AG04450 (cell line): ENCODE measurements around the gene ST8SIA2. TPM values are rescaled to one million over a fixed set of nuclear protein-coding genes. Genes with fewer than 3 reads are reported as not detected.

ENCODE experiments used
- CTCF ChIA-PET: fragments of 300-600, 350-600 bp; formaldehyde crosslinking; extraction: SDS; loops from one replicate; lab custom pipeline; 2022; ENCODE audit warnings: antibody characterized with exemption, inconsistent platforms; lab: Charles Lee
- POLR2A ChIA-PET: fragments of 350-600 bp; formaldehyde crosslinking; extraction: SDS; loops from one replicate; lab custom pipeline; 2021; ENCODE audit warnings: antibody characterized with exemption, inconsistent platforms; lab: Yijun Ruan, JAX
- DNase-seq: peaks from one replicate; pipeline ENCODE4 v3.0.0-alpha.2; 2011; ENCODE audit warnings: low read depth, low spot score
- H3K27ac ChIP-seq: one replicate; pipeline ENCODE4 v1.5.1; 2012; ENCODE audit warnings: low read depth, low read length, control low read depth
- H3K27me3 ChIP-seq: one replicate; pipeline ENCODE4 v1.6.0; 2012; ENCODE audit warnings: low read length; ENCODE audit not compliant: control insufficient read depth, insufficient read depth
- H3K4me3 ChIP-seq: 2 replicates; pipeline ENCODE4 v1.5.1; 2011; ENCODE audit warnings: mild to moderate bottlenecking, low read depth, low read length, control low read depth
- H3K9me3 ChIP-seq: 2 replicates; pipeline ENCODE4 v1.5.1; 2012; ENCODE audit warnings: low read length; ENCODE audit not compliant: control insufficient read depth, insufficient read depth
- CTCF ChIP-seq: IDR thresholded peaks from 2 replicates; pipeline ENCODE4 v1.5.1; 2011; ENCODE audit warnings: low read depth, low read length, control low read depth, inconsistent platforms
- polyA plus RNA-seq: library from polyadenylated mRNA; depleted of rRNA; stranded (reverse); fragments of >200 nt; gene quantifications from 2 replicates; pipeline ENCODE4 v1.2.3, GENCODE V29; 2011

The ST8SIA2 gene
- polyA plus RNA-seq, 1 experiment, result 0.21 TPM

- Histone ChIP-seq H3K4me3 (no peak overlapping the region), H3K27ac (no peak overlapping the region)
- CTCF ChIA-PET, result interaction anchor here (0.6 to 0.9 kb wide), 2 partner anchors 9 to 285 kb away, joined by 3 read pairs; no protein-coding TSS in a partner anchor
Measured at GRCh38 chr15:92430069-92430440, 36.4 kb downstream of the ST8SIA2 start.

GRCh38 chr15:92435145-92435544, 41.5 kb downstream of the ST8SIA2 start:
- no peaks in the 10 kb centered on the region for H3K9me3 ChIP-seq
- no peak for TF ChIP-seq CTCF
- no peak overlapping the region for H3K4me3 ChIP-seq
- H3K27me3 ChIP-seq, result no peaks in the 10 kb centered on the region
- CTCF ChIA-PET, result no interaction called here
- DNase-seq, result no peak
- H3K27ac ChIP-seq, result no peak overlapping the region
- POLR2A ChIA-PET, result no interaction called here

More at GRCh38 chr15:92430069-92430440, 36.4 kb downstream of the ST8SIA2 start:
- POLR2A ChIA-PET, result no interaction called here
- no peak for TF ChIP-seq CTCF
- Histone ChIP-seq H3K27me3 (no peaks in the 10 kb centered on the region), H3K9me3 (no peaks in the 10 kb centered on the region)
- no peak for DNase-seq

- POLR2A ChIA-PET, result no interaction called here
- no peaks in the 10 kb centered on the region for H3K27me3 ChIP-seq
- no peak for TF ChIP-seq CTCF
- CTCF ChIA-PET, result no interaction called here
- H3K4me3 ChIP-seq, result no peak overlapping the region
- H3K27ac ChIP-seq, result no peak overlapping the region
- H3K9me3 ChIP-seq, result no peaks in the 10 kb centered on the region
- DNase-seq, result no peak
Measured at GRCh38 chr15:92438471-92438870, 44.8 kb downstream of the ST8SIA2 start.

- POLR2A ChIA-PET, result no interaction called here
- DNase-seq, result no peak
- H3K27me3 ChIP-seq, result no peaks in the 10 kb centered on the region
- H3K9me3 ChIP-seq, result no peaks in the 10 kb centered on the region
- no peak overlapping the region for H3K27ac ChIP-seq
- CTCF ChIA-PET, result no interaction called here
- H3K4me3 ChIP-seq, result no peak overlapping the region
- no peak for TF ChIP-seq CTCF
Measured at GRCh38 chr15:92443381-92443780, 49.7 kb downstream of the ST8SIA2 start.

GRCh38 chr15:92444631-92445030, 51.0 kb downstream of the ST8SIA2 start:
- no peak for DNase-seq
- no peak for TF ChIP-seq CTCF
- Histone ChIP-seq H3K4me3 (no peak overlapping the region), H3K27ac (no peak overlapping the region), H3K9me3 (no peaks in the 10 kb centered on the region), H3K27me3 (no peaks in the 10 kb centered on the region)
- ChIA-PET POLR2A (no interaction called here), CTCF (no interaction called here)
